GM18907 (cell line): ENCODE data around the gene LRRC3C.
"Not testable (repeated sequence)": the region's sequence is repeated elsewhere in the genome, so short reads cannot be mapped to it uniquely, and the experiment has no call there.

Experiments
- ATAC-seq: cut with Tn5 transposase; IDR thresholded peaks from one replicate; pipeline ENCODE4 v1.9.1; 2021; ENCODE audit warnings: mild to moderate bottlenecking, moderate library complexity; ENCODE audit not compliant: unreplicated experiment

The LRRC3C gene

GRCh38 chr17:39927101-39927928 is at the start of gene LRRC3C, which contains the start of gene ORMDL3:
Gene LRRC3C, plus strand, starts transcription at chr17:39927732. Its CDS starts 13,792 bp downstream, at chr17:39941524.
Gene ORMDL3, minus strand, starts transcription at chr17:39927601. Its CDS starts 3,398 bp downstream, at chr17:39924203.
- ATAC-seq, result peak; percentile 81

GRCh38 chr17:39886102-39886501 is 41.4 kb upstream of the LRRC3C start:
- not testable (repeated sequence) for ATAC-seq

GRCh38 chr17:39887078-39887477 is 40.5 kb upstream of the LRRC3C start:
- no peak for ATAC-seq

DNA sequence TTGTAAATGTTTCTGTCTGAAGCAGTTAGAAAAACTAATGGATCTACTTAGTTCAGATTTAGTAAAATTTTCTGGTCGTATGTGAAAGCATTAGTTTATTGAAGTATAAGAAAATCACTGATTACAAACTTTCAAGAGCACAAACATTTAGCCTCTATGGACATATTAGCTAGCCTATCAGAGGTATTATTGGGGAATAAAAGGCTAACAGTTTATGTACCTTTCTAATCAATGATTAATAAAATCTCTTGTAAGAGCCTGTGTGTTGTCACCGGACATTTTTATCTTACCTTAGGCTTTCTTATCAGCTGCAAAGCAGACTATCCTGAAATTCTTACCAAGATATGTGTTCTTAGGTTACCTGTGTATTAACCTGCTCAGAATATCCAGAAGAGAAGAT is 38.3 kb upstream of the LRRC3C start:
- ATAC-seq, result no peak

DNA sequence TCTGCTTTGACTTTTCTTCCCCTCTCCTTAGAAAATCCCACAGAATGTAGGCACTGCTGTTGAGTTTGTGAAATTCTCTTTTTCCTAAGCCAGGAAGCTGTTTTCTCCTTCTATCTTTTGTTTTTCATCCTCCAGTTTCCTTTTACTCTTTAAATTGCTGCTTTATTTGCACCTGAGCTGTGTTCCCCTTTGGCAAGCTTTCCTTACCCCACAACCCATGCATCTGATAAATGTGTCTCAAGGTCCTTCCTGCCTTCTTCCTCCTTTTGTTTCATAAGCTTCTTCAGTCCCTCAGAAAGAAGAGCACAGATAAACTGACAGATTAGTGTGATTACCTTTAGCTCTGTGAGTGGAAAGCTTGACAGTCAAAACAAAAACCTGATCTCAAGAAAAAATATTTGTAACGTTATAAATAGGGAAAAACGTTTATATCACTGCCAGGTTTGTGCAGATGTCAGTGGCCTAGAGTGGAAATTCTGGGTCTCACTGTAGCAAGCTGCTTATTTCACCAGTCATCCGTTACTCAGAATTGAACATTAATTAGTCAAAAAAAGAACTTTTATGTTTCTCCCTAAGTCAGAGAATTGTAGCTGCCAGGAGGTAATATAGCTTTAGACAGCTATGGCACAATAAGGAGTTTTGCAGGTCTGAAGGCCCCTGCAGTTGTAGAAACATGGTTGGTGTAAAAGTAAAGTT is 32.7 kb upstream of the LRRC3C start:
- ATAC-seq, result no peak

DNA sequence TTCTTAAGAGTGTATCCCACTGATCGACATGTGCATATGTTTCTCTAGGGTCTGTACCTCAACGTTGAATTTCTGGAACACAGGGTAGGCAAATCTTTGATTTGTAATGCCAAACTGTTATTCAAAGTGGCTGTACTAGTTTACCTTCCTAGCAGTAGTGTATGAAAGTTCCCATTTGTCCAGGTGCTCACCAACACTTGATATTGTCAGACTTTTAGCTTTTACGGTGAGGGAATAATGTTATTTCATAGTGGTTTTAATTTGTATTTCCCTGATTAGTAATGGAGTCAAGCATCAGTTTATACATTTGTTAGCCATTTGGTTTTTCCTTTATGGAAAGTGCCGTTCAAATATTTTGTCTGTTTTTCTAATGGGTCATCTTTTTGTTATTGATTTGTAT is 29.4 kb upstream of the LRRC3C start:
- ATAC-seq, result no peak

DNA sequence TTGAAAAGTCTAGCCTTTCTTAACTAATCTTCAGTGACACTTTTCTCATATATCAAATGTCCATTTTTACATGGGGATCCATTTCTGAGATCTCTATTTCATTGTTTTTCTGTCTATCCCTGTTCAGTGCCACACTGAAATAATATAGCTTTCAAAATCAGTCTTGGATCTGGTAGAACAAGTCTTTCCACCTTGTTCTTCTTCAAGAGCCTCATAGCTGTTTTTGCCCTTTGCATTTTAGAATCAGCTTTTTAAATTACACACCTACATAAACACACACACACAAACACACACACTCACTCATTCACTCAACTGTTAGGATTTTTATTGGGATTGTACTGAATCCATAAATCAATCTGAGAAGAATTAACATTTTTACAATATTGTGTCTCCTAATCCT is 28.3 kb upstream of the LRRC3C start:
- no peak for ATAC-seq

DNA sequence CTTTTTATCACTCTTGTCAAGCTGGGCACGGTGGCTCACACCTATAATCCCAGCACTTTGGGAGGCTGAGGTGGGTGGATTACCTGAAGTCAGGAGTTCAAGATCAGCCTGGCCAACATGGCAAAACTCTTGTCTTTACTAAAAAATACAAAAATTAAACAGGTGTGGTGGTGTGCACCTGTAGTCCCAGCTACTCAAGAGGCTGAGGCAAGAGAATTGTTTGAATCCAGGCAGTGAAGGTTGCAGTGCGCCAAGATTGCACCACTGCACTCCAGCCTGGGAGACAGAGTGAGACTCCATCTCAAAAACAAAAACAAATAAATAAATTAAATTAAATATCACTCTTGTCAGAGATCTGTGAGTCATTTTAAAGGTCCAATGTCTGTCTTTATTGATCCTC is 25.5 kb upstream of the LRRC3C start:
- not testable (repeated sequence) for ATAC-seq

DNA sequence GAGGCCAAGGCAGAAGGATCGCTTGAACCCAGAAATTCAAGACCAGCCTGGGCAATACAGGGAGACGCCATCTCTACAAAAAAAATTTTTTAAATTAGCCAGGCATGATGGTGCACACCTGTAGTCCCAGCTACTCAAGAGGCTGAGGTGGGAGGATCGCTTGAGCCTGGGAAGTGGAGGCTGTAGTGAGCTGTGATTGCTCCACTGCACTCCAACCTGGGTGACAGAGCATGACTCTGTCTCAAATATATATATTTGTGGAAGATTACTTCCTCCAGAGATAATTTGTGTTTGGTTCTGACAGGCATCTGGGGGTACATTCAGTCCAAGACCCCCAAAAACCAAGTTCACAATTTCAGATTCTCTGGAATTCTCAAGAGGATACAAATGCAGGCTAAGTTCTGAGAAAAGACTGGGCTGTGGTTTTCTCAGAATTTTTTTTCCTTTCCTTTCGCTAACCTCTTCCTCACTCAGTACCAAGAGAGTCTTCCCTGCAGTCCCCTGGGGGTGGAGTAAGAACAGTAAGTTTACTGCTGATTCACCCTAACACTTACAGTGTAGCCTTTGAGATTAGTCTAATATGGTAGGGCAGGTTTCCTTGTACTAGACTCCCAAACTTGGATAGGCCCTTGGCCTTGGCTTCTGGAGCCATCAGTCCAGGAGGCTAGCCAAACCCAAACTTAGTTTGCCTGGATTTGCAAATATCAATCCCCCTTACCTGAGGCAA is 24.2 kb upstream of the LRRC3C start:
- ATAC-seq, result no peak

GRCh38 chr17:39904990-39905288 is 22.6 kb upstream of the LRRC3C start:
- ATAC-seq, result no peak

DNA sequence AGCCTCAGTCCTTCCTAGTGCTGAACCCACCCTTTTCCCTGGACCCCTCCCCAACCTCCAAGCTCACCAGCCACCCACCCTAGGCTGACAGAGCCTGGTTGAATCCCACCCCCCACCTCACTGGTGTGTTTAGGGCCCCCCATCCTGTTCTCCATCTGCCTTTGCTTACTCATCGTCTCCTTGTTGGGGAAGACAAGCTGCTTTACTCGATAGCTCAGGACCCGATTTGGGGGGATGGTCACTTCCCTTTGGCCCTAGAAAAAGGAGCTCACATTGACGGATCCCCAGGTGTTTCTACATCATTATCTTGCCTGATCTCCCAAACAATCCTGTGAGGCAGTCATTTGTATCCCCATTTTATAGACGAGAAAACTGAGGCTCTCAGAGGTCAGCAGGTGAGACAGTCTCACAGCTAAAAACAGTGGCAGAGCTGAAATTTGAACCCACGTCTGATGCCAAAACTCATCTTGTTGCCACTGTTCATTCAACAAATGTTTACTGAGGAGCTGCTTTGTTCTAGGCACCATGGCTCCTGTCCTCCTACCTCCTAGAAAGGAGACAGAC is 18.7 kb upstream of the LRRC3C start:
- no peak for ATAC-seq

GRCh38 chr17:39913989-39914388 is 13.5 kb upstream of the LRRC3C start:
- ATAC-seq, result no peak

GRCh38 chr17:39915559-39915958 is 12.0 kb upstream of the LRRC3C start:
- ATAC-seq, result no peak

- ATAC-seq, result no peak
Observed at GRCh38 chr17:39916918-39917317, 10.6 kb upstream of the LRRC3C start.

- ATAC-seq, result no peak
Observed at GRCh38 chr17:39919087-39919683, 8.3 kb upstream of the LRRC3C start.

GRCh38 chr17:39920218-39921210 is 7.0 kb upstream of the LRRC3C start:
- no peak for ATAC-seq

GRCh38 chr17:39921323-39921722 is 6.2 kb upstream of the LRRC3C start:
- no peak for ATAC-seq

DNA sequence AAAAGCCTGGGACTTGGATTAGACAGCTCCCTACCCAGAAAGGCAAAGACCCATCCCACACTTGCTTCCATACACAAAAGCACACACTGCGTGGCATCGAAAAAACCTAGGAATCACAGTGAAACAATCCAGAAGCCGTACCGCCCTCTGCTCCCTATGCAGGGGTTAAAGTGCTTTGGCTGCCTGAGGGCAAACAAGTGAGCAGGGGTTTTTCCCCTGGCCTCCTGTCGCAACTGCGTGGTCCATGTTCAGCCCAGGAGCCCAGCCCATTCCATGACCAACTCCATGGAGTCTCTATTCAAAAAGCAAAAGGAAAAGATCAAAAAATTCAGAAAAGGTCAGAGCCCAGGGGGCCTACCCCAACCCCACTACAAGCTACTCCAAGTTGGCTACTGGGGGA is 5.5 kb upstream of the LRRC3C start:
- ATAC-seq, result no peak

DNA sequence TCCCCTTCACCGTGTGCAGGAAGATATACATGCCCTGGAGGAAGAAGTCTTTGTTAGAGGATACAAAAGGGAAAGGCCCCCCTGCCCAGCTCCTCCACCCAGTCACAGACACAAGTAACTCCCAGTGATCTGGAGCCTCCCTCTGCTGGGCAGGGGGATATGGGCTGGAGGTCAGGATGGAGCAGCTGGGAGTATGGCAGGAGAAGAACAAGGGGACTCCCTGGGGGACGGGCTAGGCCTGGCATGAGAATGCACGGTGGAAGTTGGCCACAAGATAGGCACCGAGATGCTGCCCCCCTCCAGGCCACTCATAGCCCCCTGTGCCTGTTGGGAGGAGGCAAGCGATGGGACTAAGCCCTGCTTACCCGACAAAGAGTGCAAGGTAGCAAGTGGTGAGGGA is 4.3 kb upstream of the LRRC3C start:
- no peak for ATAC-seq
